K562 (cell line): Measurements from ENCODE around the gene ERLEC1. TPM values are rescaled to one million over a fixed set of nuclear protein-coding genes. Genes with fewer than 3 reads are reported as not detected.
A peak's percentile ranks its signal among the peaks of the same experiment; 100 is the strongest.

Experiments
- ATF1 ChIP-seq, 2 experiments: fragments of 450-650 bp in 1 of 2; IDR thresholded peaks; 2 replicates each; pipeline ENCODE4 v1.6.1; 2016; ENCODE audit warnings: missing compliant biosample characterization in 1 of 2, missing genetic modification characterization in 1 of 2
- CXXC5 ChIP-seq: fragments of 250-450 bp; sonication (Bioruptor Pico); IDR thresholded peaks from 2 replicates; pipeline ENCODE4 v1.8.0; 2022; ENCODE audit warnings: inconsistent platforms, mild to moderate bottlenecking, moderate library complexity
- EWSR1 ChIP-seq: fragments of 450-650 bp; IDR thresholded peaks from 2 replicates; pipeline ENCODE4 v1.6.1; 2018; ENCODE audit warnings: borderline replicate concordance, mild to moderate bottlenecking, low read depth, moderate library complexity; ENCODE audit not compliant: partially characterized antibody
- HOXB6 ChIP-seq: fragments of 250-450 bp; sonication (Bioruptor Pico); IDR thresholded peaks from 2 replicates; pipeline ENCODE4 v1.5.1; 2022; ENCODE audit warnings: mild to moderate bottlenecking, borderline replicate concordance
- IFI16 ChIP-seq: fragments of 250-450 bp; sonication (Bioruptor Pico); IDR thresholded peaks from 2 replicates; pipeline ENCODE4 v2.1.2; 2022; ENCODE audit warnings: mild to moderate bottlenecking, inconsistent platforms
- KDM1A ChIP-seq, 2 experiments: fragments of 450-650 bp; IDR thresholded peaks; 2 replicates each; pipeline ENCODE4 v1.6.1; 2016; ENCODE audit warnings: mild to moderate bottlenecking in 2 of 2
- KDM2B ChIP-seq: fragments of 250-450 bp; sonication (Bioruptor Pico); IDR thresholded peaks from 2 replicates; pipeline ENCODE4 v1.8.0; 2021; ENCODE audit warnings: mild to moderate bottlenecking, moderate library complexity
- MAFG ChIP-seq: fragments of 450-650 bp; conservative IDR thresholded peaks from 2 replicates; pipeline ENCODE4 v1.6.1; 2016; ENCODE audit warnings: missing genetic modification characterization, missing compliant biosample characterization
- PHB ChIP-seq: fragments of 250-450 bp; sonication (Bioruptor Pico); IDR thresholded peaks from 2 replicates; pipeline ENCODE4 v1.5.0; 2021
- PHF21A ChIP-seq: fragments of 450-650 bp; IDR thresholded peaks from 2 replicates; pipeline ENCODE4 v1.6.1; 2017; ENCODE audit warnings: low read depth, borderline replicate concordance
- RAD21 ChIP-seq, 2 experiments: fragments of 250-450 bp in 1 of 2; fragments of 450-650 bp in 1 of 2; sonication (Bioruptor Pico) in 1 of 2; formaldehyde crosslinking in 1 of 2; IDR thresholded peaks in 1 of 2; conservative IDR thresholded peaks in 1 of 2; 2 replicates each; pipeline versions ENCODE4 v1.4.0 to v1.8.0; 2020 to 2022; ENCODE audit warnings: mild to moderate bottlenecking in 2 of 2, moderate library complexity in 1 of 2
- SMARCE1 ChIP-seq: fragments of 450-650 bp; IDR thresholded peaks from 2 replicates; pipeline ENCODE4 v1.7.1; 2016; ENCODE audit warnings: mild to moderate bottlenecking
- TCF7 ChIP-seq: sonication (generic); IDR thresholded peaks from 2 replicates; pipeline ENCODE4 v1.6.1; 2016; ENCODE audit warnings: antibody characterized with exemption, borderline replicate concordance
- U2AF1 ChIP-seq: fragments of 200-400 bp; formaldehyde crosslinking; optimal IDR thresholded peaks from 2 replicates; pipeline ENCODE3; 2017; ENCODE audit warnings: mild to moderate bottlenecking, low read depth, low read length, moderate library complexity
- ZNF143 ChIP-seq: sonication (generic); formaldehyde crosslinking; IDR thresholded peaks from 2 replicates; pipeline ENCODE4 v1.9.0; 2022; ENCODE audit warnings: mild to moderate bottlenecking, missing genetic modification reagents
- ZNF589 ChIP-seq: fragments of 200-800 bp; sonication (Bioruptor generic); IDR thresholded peaks from 2 replicates; pipeline ENCODE4 v1.6.1; 2016; ENCODE audit warnings: low read depth, missing genetic modification characterization, missing compliant biosample characterization
- ZNF778 ChIP-seq: fragments of 450-650 bp; formaldehyde crosslinking; IDR thresholded peaks from 2 replicates; pipeline ENCODE4 v1.4.0; 2020; ENCODE audit warnings: mild to moderate bottlenecking, moderate library complexity
- ZNF79 ChIP-seq: fragments of 250-450 bp; sonication (Bioruptor Pico); IDR thresholded peaks from 2 replicates; pipeline ENCODE4 v1.4.0; 2020; ENCODE audit warnings: low read depth, mild to moderate bottlenecking, moderate library complexity
- polyA plus RNA-seq, 8 experiments: library from polyadenylated mRNA; depleted of rRNA in 4 of 8; stranded (reverse) in 5 of 8; unstranded in 3 of 8; fragments of >200 nt; fragmentation: Nextera tagmentation in 2 of 8; fragmentation: Illumina TruSeq in 1 of 8; extraction: Ambion mirVana in 2 of 8; extraction: Trizol in 1 of 8; gene quantifications; 2 replicates each; pipeline versions ENCODE4 v1.2.1 to v1.2.3, GENCODE V29; 2011 to 2014; ENCODE audit warnings: inconsistent platforms in 1 of 8, missing spikeins in 1 of 8
- total RNA-seq, 7 experiments: library from RNA; depleted of rRNA in 6 of 7; stranded (reverse); fragments of >200 nt in 6 of 7; fragmentation: Illumina TruSeq in 2 of 7; extraction: Trizol in 2 of 7; gene quantifications; 2 replicates each; pipeline versions ENCODE4 v1.2.1 to v1.2.3, GENCODE V29; 2011 to 2021; ENCODE audit warnings: low replicate concordance in 1 of 7
- TF ChIP-seq, protein P1 (sequence below): fragments of 250-450 bp; sonication (Bioruptor Pico); IDR thresholded peaks from 2 replicates; pipeline ENCODE4 v1.4.0; 2020; ENCODE audit warnings: mild to moderate bottlenecking, moderate library complexity, borderline replicate concordance
- TF ChIP-seq, protein P2 (sequence below): fragments of 150-350 bp; conservative IDR thresholded peaks from 2 replicates; pipeline ENCODE4 v1.6.1; 2014; ENCODE audit warnings: low read length
- TF ChIP-seq, protein P3 (sequence below): fragments of 450-650 bp; IDR thresholded peaks from 2 replicates; pipeline ENCODE4 v1.6.1; 2016; ENCODE audit warnings: mild to moderate bottlenecking

Gene ERLEC1
- total and polyA plus RNA-seq, 9 of the 15 experiments (the other 6 are each of a cell fraction or from before 2014, with no cell fraction given) = 12.0 to 41.6 (median 30.6) TPM

DNA sequence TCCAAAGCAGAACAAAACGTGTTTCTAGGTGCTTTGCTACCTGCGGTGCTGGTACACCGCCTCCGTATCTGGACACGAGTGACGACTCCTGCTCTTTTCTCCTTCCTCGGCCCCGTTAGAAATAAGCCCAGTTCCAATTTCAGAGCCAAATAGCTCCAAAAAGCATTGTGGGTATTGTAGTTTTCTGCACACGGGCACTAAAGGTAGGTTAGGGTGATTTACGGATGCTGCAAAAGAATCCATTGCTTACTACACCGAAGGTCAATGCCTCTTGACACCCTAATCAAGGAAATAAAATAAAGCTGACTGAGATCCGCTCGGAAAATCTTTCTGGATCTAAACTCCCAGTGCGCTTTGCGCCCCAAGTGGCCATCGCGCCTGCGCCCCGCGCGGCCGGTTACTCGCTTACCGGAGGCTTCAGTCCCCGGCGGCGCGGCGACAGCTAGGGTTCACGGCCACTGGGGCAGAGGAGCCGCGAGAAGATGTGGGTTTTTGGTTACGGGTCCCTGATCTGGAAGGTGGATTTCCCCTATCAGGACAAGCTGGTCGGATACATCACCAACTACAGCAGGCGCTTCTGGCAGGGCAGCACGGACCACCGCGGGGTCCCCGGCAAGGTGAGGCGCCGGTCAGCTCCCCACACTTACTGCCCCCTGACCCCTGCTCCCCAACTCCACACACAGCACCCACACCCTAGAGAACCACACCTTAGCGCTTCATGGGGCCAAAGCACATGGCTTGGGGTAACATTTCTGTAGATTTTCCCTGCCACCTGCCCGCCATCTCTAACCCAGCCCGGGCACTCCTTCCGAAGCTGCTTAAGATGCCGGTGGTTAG lies 19.2 kb upstream of the ERLEC1 start, which contains the start of gene CHAC2 (continued):
- TF ChIP-seq, protein P1, sequence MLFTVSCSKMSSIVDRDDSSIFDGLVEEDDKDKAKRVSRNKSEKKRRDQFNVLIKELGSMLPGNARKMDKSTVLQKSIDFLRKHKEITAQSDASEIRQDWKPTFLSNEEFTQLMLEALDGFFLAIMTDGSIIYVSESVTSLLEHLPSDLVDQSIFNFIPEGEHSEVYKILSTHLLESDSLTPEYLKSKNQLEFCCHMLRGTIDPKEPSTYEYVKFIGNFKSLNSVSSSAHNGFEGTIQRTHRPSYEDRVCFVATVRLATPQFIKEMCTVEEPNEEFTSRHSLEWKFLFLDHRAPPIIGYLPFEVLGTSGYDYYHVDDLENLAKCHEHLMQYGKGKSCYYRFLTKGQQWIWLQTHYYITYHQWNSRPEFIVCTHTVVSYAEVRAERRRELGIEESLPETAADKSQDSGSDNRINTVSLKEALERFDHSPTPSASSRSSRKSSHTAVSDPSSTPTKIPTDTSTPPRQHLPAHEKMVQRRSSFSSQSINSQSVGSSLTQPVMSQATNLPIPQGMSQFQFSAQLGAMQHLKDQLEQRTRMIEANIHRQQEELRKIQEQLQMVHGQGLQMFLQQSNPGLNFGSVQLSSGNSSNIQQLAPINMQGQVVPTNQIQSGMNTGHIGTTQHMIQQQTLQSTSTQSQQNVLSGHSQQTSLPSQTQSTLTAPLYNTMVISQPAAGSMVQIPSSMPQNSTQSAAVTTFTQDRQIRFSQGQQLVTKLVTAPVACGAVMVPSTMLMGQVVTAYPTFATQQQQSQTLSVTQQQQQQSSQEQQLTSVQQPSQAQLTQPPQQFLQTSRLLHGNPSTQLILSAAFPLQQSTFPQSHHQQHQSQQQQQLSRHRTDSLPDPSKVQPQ (CRISPR knock-in tag) = no peak
- TF ChIP-seq PHF21A (peak; percentile 29; the same call in 1 of the 2 replicates), EWSR1 (no peak), ZNF778 (CRISPR knock-in tag) (no peak), KDM1A (IDR thresholded peaks at IDR 0.05) (no peak; a peak in 1 of 4 replicates), KDM2B (CRISPR knock-in tag) (no peak), ZNF143 (peak; percentile 85), PHB (no peak), ZNF589 (CRISPR knock-in tag) (no peak), ZNF79 (CRISPR knock-in tag) (no peak), ATF1 (CRISPR knock-in tag; IDR thresholded peaks at IDR 0.05) (no peak), ATF1 (tag; IDR thresholded peaks at IDR 0.05) (peak; percentile 37), HOXB6 (no peak), IFI16 (CRISPR knock-in tag) (no peak), RAD21 (CRISPR knock-in tag; conservative IDR thresholded peaks at IDR 0.05 in 1 of 2, IDR thresholded peaks at IDR 0.05 in 1 of 2) (no peak), MAFG (tag) (no peak), TCF7 (0 out of 2 replicates have a peak, but pooled peaks have one; percentile 16), SMARCE1 (no peak), CXXC5 (no peak; the same call in none of the 2 replicates), U2AF1 (no peak)
- TF ChIP-seq, protein P2, sequence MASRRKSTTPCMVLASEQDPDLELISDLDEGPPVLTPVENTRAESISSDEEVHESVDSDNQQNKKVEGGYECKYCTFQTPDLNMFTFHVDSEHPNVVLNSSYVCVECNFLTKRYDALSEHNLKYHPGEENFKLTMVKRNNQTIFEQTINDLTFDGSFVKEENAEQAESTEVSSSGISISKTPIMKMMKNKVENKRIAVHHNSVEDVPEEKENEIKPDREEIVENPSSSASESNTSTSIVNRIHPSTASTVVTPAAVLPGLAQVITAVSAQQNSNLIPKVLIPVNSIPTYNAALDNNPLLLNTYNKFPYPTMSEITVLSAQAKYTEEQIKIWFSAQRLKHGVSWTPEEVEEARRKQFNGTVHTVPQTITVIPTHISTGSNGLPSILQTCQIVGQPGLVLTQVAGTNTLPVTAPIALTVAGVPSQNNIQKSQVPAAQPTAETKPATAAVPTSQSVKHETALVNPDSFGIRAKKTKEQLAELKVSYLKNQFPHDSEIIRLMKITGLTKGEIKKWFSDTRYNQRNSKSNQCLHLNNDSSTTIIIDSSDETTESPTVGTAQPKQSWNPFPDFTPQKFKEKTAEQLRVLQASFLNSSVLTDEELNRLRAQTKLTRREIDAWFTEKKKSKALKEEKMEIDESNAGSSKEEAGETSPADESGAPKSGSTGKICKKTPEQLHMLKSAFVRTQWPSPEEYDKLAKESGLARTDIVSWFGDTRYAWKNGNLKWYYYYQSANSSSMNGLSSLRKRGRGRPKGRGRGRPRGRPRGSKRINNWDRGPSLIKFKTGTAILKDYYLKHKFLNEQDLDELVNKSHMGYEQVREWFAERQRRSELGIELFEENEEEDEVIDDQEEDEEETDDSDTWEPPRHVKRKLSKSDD = no peak
- TF ChIP-seq, protein P3, sequence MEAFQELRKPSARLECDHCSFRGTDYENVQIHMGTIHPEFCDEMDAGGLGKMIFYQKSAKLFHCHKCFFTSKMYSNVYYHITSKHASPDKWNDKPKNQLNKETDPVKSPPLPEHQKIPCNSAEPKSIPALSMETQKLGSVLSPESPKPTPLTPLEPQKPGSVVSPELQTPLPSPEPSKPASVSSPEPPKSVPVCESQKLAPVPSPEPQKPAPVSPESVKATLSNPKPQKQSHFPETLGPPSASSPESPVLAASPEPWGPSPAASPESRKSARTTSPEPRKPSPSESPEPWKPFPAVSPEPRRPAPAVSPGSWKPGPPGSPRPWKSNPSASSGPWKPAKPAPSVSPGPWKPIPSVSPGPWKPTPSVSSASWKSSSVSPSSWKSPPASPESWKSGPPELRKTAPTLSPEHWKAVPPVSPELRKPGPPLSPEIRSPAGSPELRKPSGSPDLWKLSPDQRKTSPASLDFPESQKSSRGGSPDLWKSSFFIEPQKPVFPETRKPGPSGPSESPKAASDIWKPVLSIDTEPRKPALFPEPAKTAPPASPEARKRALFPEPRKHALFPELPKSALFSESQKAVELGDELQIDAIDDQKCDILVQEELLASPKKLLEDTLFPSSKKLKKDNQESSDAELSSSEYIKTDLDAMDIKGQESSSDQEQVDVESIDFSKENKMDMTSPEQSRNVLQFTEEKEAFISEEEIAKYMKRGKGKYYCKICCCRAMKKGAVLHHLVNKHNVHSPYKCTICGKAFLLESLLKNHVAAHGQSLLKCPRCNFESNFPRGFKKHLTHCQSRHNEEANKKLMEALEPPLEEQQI = no peak
